VCaP (cell line): ENCODE results near the gene BMPER.

ENCODE experiments used
- H3K27ac ChIP-seq: fragments of 450-650 bp; 2 replicates; pipeline ENCODE4 v1.5.1; 2017
- TF ChIP-seq, protein P1 (sequence below): fragments of 450-650 bp; conservative IDR thresholded peaks from 2 replicates; pipeline ENCODE4 v1.5.1; 2017; ENCODE audit warnings: mild to moderate bottlenecking, moderate library complexity

BMPER gene

GRCh38 chr7:34044306-34044643, 138.9 kb downstream of the BMPER start:
- H3K27ac ChIP-seq, result no peak overlapping the region
- TF ChIP-seq, protein P1, sequence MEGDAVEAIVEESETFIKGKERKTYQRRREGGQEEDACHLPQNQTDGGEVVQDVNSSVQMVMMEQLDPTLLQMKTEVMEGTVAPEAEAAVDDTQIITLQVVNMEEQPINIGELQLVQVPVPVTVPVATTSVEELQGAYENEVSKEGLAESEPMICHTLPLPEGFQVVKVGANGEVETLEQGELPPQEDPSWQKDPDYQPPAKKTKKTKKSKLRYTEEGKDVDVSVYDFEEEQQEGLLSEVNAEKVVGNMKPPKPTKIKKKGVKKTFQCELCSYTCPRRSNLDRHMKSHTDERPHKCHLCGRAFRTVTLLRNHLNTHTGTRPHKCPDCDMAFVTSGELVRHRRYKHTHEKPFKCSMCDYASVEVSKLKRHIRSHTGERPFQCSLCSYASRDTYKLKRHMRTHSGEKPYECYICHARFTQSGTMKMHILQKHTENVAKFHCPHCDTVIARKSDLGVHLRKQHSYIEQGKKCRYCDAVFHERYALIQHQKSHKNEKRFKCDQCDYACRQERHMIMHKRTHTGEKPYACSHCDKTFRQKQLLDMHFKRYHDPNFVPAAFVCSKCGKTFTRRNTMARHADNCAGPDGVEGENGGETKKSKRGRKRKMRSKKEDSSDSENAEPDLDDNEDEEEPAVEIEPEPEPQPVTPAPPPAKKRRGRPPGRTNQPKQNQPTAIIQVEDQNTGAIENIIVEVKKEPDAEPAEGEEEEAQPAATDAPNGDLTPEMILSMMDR, result no peak

- H3K27ac ChIP-seq, result no peak overlapping the region
- TF ChIP-seq, protein P1, result no peak
Measured at GRCh38 chr7:34044734-34045353, 139.5 kb downstream of the BMPER start.

DNA sequence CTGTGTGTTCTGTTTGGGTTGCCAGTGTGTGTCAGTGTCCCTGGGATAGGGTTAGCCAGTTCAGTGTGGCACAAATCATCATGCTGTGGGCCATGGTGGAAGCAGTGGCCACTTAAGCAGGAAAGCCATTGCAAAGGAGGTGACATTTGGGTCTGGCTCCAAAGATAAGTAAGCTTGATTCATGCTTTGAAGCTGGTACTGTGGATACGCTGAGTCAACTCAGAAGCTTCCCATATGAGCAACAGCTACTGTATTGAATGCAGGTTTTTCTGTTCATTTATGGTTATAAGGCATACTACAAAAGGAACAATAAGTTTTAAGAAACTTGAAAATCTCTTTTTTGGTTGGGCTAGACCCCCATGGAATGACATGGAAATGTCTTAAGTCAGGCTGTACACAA, 143.1 kb downstream of the BMPER start:
- no peak overlapping the region for H3K27ac ChIP-seq
- TF ChIP-seq, protein P1, result no peak

- H3K27ac ChIP-seq, result no peak overlapping the region
- TF ChIP-seq, protein P1, result no peak
Measured at GRCh38 chr7:34054075-34054474, 148.7 kb downstream of the BMPER start.

DNA sequence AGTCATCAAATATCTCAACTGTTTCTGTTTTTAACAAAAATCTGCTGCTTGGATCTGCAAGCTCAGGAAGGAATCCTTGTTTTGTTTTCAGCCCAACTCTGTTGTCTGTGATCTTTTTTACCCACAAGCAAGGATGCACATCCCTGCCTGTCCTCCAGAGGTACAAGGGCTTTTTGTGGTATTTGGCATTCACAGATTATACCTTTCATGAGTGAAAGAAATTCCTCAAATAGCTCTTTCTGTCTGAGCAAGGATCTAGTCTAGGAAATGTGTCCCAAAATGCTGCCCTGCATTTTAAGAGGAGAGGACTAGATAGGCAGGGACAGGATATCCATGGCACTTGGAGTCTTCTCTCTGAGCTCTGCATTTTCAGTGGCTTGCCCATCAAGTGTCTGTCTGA, 151.8 kb downstream of the BMPER start:
- H3K27ac ChIP-seq, result no peak overlapping the region
- TF ChIP-seq, protein P1, result no peak

DNA sequence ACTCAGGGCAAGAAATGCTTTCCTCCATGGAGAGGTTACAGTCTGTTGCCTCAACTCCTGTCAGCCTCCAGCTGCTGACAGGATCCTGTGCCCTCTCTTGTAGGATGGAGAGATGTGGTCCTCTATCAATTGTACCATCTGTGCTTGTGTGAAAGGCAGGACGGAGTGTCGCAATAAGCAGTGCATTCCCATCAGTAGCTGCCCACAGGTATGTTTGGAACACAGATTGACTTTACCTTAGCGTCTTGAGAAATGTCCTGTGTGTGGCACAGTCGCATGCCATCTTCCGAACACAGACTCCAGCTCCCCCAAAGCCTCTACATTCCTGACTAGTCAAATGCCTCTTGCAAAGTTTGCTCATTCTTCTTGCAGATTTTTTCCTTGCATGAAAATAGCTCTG, 152.6 kb downstream of the BMPER start:
- H3K27ac ChIP-seq, result no peak overlapping the region
- TF ChIP-seq, protein P1, result no peak

DNA sequence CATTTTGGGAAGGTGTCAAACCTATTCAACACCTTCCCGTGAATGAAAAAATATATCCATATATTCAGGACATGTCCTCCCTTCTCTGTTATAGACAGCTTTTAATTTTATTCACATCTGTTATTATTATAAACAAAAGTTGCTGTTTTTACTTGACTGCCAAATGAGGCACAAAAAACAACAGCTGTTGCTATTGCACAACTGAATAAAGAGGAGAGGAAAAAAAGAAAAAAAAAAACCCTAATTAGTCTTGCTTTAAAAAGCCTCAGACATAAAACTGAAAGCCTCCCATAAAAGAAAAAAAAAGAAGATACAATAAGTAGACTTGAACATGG, 153.4 kb downstream of the BMPER start:
- TF ChIP-seq, protein P1, result no peak
- no peak overlapping the region for H3K27ac ChIP-seq
